GM12878 (cell line): ENCODE results near the gene PIGU. TPM values are rescaled to one million over a fixed set of nuclear protein-coding genes. Genes with fewer than 3 reads are reported as not detected.

Experiments used
- BCL11A ChIP-seq: IDR thresholded peaks from 2 replicates; pipeline ENCODE4 v1.6.1; 2011; ENCODE audit warnings: low read depth, low read length
- DPF2 ChIP-seq: fragments of 450-650 bp; IDR thresholded peaks from 2 replicates; pipeline ENCODE4 v1.6.1; 2017; ENCODE audit warnings: mild to moderate bottlenecking
- ETV6 ChIP-seq, 2 experiments: fragments of 450-650 bp in 1 of 2; IDR thresholded peaks in 1 of 2; conservative IDR thresholded peaks in 1 of 2; 2 replicates each; pipeline ENCODE4 v1.6.1; 2014; ENCODE audit warnings: antibody characterized with exemption in 1 of 2, borderline replicate concordance in 1 of 2, low read depth in 1 of 2, mild to moderate bottlenecking in 1 of 2, moderate library complexity in 1 of 2
- HDGF ChIP-seq: fragments of 450-650 bp; IDR thresholded peaks from 2 replicates; pipeline ENCODE4 v1.6.1; 2016; ENCODE audit warnings: antibody characterized with exemption
- IRF4 ChIP-seq: IDR thresholded peaks from 2 replicates; pipeline ENCODE4 v1.6.1; 2011; ENCODE audit warnings: low read depth, low read length
- JUND ChIP-seq: IDR thresholded peaks from 2 replicates; pipeline ENCODE4 v1.6.1; 2012; ENCODE audit warnings: low read depth, mild to moderate bottlenecking, low read length, improper control_type of control experiment, moderate library complexity
- LARP7 ChIP-seq: fragments of 450-650 bp; IDR thresholded peaks from 2 replicates; pipeline ENCODE4 v1.6.1; 2017; ENCODE audit warnings: mild to moderate bottlenecking
- NRF1 ChIP-seq: conservative IDR thresholded peaks from 2 replicates; pipeline ENCODE4 v1.6.1; 2011; ENCODE audit warnings: mild to moderate bottlenecking, low read depth, low read length, improper control_type of control experiment
- PBX3 ChIP-seq: IDR thresholded peaks from 2 replicates; pipeline ENCODE4 v1.6.1; 2011; ENCODE audit warnings: mild to moderate bottlenecking, low read depth, low read length, moderate library complexity; ENCODE audit not compliant: insufficient replicate concordance
- PML ChIP-seq: IDR thresholded peaks from 2 replicates; pipeline ENCODE4 v1.6.1; 2012; ENCODE audit warnings: low read length, inconsistent platforms
- POU2F2 ChIP-seq: IDR thresholded peaks from 3 replicates; pipeline ENCODE4 v1.6.1; 2011; ENCODE audit warnings: low read depth, mild to moderate bottlenecking, low read length, borderline replicate concordance
- RAD21 ChIP-seq: IDR thresholded peaks from 2 replicates; pipeline ENCODE4 v1.6.1; 2011; ENCODE audit warnings: mild to moderate bottlenecking, low read depth, low read length, moderate library complexity; ENCODE audit not compliant: insufficient read depth
- RELB ChIP-seq: fragments of 450-650 bp; IDR thresholded peaks from 2 replicates; pipeline ENCODE4 v1.6.1; 2017; ENCODE audit warnings: low read depth, mild to moderate bottlenecking, moderate library complexity
- SPI1 ChIP-seq: IDR thresholded peaks from 2 replicates; pipeline ENCODE4 v1.6.1; 2011; ENCODE audit warnings: low read depth, mild to moderate bottlenecking, low read length, moderate library complexity, borderline replicate concordance; ENCODE audit not compliant: insufficient read depth
- TCF12 ChIP-seq: IDR thresholded peaks from 2 replicates; pipeline ENCODE4 v1.6.1; 2011; ENCODE audit warnings: low read depth, mild to moderate bottlenecking, low read length
- YBX1 ChIP-seq: fragments of 450-650 bp; IDR thresholded peaks from 2 replicates; pipeline ENCODE4 v1.6.1; 2016; ENCODE audit warnings: antibody characterized with exemption
- YY1 ChIP-seq: IDR thresholded peaks from 2 replicates; pipeline ENCODE4 v1.6.1; 2011; ENCODE audit warnings: low read depth, mild to moderate bottlenecking, low read length
- ZNF207 ChIP-seq: fragments of 450-650 bp; IDR thresholded peaks from 2 replicates; pipeline ENCODE4 v1.6.1; 2014; ENCODE audit warnings: antibody characterized with exemption, mild to moderate bottlenecking, borderline replicate concordance
- ZNF274 ChIP-seq: IDR thresholded peaks from one replicate; pipeline ENCODE4 v1.8.0; 2011; ENCODE audit not compliant: insufficient read length, insufficient read depth
- polyA plus RNA-seq, 11 experiments: library from polyadenylated mRNA; depleted of rRNA in 4 of 11; unstranded in 6 of 11; stranded (reverse) in 5 of 11; fragments of >200 nt; fragmentation: Nextera tagmentation in 4 of 11; fragmentation: Illumina TruSeq in 1 of 11; extraction: Ambion mirVana in 4 of 11; extraction: Trizol in 1 of 11; gene quantifications; 1 replicate in 1 of 11; 2 replicates in 10 of 11; pipeline versions ENCODE4 v1.2.1 to v1.2.3, GENCODE V29; 2011 to 2016; ENCODE audit warnings: inconsistent platforms in 2 of 11, missing spikeins in 2 of 11, low read depth in 1 of 11
- total RNA-seq, 4 experiments: library from RNA; depleted of rRNA in 3 of 4; stranded (reverse); fragments of >200 nt in 3 of 4; fragmentation: Illumina TruSeq in 1 of 4; extraction: Trizol in 1 of 4; gene quantifications; 2 replicates each; pipeline versions ENCODE4 v1.2.1 to v1.2.3, GENCODE V29; 2013 to 2021
- TF ChIP-seq, protein P1 (sequence below): fragments of 450-650 bp; formaldehyde crosslinking; IDR thresholded peaks from 2 replicates; pipeline ENCODE4 v1.4.0; 2022; ENCODE audit warnings: mild to moderate bottlenecking, moderate library complexity
- TF ChIP-seq, protein P2 (sequence below): fragments of 450-650 bp; formaldehyde crosslinking; IDR thresholded peaks from 2 replicates; pipeline ENCODE4 v1.5.0; 2022; ENCODE audit warnings: mild to moderate bottlenecking, missing genetic modification characterization

The PIGU gene
- total and polyA plus RNA-seq, 10 of the 15 experiments (the other 5 are each of a cell fraction or from before 2014, with no cell fraction given), result 4.1 to 88.2 (median 25.0) TPM

DNA sequence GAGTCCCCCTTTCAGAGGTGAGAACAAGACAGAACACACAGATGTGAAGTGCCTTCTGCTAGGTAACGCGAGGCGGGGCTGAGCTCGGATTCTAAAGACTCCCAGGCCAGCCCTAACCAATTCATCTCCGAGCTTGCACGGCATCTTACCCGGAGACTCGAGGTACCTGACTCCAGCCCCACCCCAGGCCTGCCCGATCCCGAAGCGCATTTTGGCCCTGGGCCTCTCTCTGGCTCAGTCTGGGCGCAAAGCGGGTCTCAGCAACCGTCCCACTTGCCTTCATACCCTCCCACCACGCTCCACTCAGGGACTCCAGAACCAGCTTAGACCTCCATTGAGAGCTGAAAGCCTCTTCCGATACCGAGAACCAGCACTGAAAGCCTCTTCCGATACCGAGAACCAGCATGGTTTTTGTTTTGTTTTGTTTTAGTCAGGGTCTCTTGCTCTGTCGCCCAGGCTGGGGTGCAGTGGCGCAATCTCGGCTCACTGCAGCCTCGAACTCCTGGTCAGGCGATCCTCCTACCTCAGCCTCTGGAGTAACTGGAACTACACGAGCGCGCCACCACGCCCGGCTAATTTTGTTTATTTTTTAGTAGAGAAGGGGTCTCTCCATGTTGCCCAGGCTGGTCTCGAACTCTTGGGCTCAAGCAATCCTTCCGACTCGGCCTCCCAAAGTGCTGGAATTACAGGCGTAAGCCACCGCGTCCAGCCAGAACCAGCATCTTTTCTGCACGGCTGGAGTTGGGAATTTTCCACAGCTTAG, 161.2 kb downstream of the PIGU start (continued):
- TF ChIP-seq, protein P1, sequence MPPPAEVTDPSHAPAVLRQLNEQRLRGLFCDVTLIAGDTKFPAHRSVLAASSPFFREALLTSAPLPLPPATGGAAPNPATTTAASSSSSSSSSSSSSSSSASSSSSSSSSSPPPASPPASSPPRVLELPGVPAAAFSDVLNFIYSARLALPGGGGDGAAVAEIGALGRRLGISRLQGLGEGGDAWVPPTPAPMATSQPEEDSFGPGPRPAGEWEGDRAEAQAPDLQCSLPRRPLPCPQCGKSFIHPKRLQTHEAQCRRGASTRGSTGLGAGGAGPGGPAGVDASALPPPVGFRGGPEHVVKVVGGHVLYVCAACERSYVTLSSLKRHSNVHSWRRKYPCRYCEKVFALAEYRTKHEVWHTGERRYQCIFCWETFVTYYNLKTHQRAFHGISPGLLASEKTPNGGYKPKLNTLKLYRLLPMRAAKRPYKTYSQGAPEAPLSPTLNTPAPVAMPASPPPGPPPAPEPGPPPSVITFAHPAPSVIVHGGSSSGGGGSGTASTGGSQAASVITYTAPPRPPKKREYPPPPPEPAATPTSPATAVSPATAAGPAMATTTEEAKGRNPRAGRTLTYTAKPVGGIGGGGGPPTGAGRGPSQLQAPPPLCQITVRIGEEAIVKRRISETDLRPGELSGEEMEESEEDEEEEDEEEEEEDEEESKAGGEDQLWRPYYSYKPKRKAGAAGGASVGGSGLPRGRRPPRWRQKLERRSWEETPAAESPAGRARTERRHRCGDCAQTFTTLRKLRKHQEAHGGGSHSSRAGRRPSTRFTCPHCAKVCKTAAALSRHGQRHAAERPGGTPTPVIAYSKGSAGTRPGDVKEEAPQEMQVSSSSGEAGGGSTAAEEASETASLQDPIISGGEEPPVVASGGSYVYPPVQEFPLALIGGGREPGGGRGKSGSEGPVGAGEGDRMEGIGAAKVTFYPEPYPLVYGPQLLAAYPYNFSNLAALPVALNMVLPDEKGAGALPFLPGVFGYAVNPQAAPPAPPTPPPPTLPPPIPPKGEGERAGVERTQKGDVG (CRISPR knock-in tag), result no peak
- TF ChIP-seq TCF12 (no peak), BCL11A (no peak), POU2F2 (no peak), PBX3 (no peak), PML (no peak; the same call in 1 of the 2 replicates), LARP7 (no peak), YY1 (peak; percentile 64; the same call in 1 of the 2 replicates), ZNF274 (no peak), ETV6 (conservative IDR thresholded peaks at IDR 0.05 in 1 of 2, IDR thresholded peaks at IDR 0.05 in 1 of 2; ENCODE audit: borderline replicate concordance in 1 of 2, low read depth in 1 of 2) (peak in 1 of 2 experiments; percentile 41; a peak in 1 of 4 replicates), RAD21 (no peak), JUND (no peak), SPI1 (no peak), HDGF (no peak), RELB (peak; percentile 5), YBX1 (no peak), IRF4 (no peak; the same call in 1 of the 2 replicates), ZNF207 (0 out of 2 replicates have a peak, but pooled peaks have one; percentile 7), NRF1 (no peak), DPF2 (no peak)
- TF ChIP-seq, protein P2, sequence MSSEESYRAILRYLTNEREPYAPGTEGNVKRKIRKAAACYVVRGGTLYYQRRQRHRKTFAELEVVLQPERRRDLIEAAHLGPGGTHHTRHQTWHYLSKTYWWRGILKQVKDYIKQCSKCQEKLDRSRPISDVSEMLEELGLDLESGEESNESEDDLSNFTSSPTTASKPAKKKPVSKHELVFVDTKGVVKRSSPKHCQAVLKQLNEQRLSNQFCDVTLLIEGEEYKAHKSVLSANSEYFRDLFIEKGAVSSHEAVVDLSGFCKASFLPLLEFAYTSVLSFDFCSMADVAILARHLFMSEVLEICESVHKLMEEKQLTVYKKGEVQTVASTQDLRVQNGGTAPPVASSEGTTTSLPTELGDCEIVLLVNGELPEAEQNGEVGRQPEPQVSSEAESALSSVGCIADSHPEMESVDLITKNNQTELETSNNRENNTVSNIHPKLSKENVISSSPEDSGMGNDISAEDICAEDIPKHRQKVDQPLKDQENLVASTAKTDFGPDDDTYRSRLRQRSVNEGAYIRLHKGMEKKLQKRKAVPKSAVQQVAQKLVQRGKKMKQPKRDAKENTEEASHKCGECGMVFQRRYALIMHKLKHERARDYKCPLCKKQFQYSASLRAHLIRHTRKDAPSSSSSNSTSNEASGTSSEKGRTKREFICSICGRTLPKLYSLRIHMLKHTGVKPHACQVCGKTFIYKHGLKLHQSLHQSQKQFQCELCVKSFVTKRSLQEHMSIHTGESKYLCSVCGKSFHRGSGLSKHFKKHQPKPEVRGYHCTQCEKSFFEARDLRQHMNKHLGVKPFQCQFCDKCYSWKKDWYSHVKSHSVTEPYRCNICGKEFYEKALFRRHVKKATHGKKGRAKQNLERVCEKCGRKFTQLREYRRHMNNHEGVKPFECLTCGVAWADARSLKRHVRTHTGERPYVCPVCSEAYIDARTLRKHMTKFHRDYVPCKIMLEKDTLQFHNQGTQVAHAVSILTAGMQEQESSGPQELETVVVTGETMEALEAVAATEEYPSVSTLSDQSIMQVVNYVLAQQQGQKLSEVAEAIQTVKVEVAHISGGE (CRISPR knock-in tag), result no peak
